ENCODE data around the gene TIGD6.

GRCh38 chr5:149962601-149963300 lies 37.7 kb downstream of the TIGD6 start:
- no peak for TF ChIP-seq CTCF (IDR thresholded peaks at IDR 0.05)
- TF ChIP-seq POLR2A (IDR thresholded peaks at IDR 0.05): no peak
